ENCODE measurements around the gene HPS5. TPM values are rescaled to one million over a fixed set of nuclear protein-coding genes. Genes with fewer than 3 reads are reported as not detected.

Gene HPS5, protein sequence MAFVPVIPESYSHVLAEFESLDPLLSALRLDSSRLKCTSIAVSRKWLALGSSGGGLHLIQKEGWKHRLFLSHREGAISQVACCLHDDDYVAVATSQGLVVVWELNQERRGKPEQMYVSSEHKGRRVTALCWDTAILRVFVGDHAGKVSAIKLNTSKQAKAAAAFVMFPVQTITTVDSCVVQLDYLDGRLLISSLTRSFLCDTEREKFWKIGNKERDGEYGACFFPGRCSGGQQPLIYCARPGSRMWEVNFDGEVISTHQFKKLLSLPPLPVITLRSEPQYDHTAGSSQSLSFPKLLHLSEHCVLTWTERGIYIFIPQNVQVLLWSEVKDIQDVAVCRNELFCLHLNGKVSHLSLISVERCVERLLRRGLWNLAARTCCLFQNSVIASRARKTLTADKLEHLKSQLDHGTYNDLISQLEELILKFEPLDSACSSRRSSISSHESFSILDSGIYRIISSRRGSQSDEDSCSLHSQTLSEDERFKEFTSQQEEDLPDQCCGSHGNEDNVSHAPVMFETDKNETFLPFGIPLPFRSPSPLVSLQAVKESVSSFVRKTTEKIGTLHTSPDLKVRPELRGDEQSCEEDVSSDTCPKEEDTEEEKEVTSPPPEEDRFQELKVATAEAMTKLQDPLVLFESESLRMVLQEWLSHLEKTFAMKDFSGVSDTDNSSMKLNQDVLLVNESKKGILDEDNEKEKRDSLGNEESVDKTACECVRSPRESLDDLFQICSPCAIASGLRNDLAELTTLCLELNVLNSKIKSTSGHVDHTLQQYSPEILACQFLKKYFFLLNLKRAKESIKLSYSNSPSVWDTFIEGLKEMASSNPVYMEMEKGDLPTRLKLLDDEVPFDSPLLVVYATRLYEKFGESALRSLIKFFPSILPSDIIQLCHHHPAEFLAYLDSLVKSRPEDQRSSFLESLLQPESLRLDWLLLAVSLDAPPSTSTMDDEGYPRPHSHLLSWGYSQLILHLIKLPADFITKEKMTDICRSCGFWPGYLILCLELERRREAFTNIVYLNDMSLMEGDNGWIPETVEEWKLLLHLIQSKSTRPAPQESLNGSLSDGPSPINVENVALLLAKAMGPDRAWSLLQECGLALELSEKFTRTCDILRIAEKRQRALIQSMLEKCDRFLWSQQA
- 15.1 and 15.7 TPM in 2 replicates for total RNA-seq

GRCh38 chr11:18321969-18322711 is at the start of gene HPS5, which contains the start of gene GTF2H1:
Gene HPS5 (minus strand): TSS chr11:18322140. CDS start chr11:18317858, 4,282 bp downstream.
Gene GTF2H1 (plus strand): TSS chr11:18322567. CDS start chr11:18333075, 10,508 bp downstream.
- no peaks in the 10 kb centered on the region for H3K27me3 ChIP-seq (ENCODE audit: control insufficient read depth, insufficient read depth, low read length)
- H3K36me3 ChIP-seq (ENCODE audit: control insufficient read depth, insufficient read depth, low read length), result no peaks in the 10 kb centered on the region

DNA sequence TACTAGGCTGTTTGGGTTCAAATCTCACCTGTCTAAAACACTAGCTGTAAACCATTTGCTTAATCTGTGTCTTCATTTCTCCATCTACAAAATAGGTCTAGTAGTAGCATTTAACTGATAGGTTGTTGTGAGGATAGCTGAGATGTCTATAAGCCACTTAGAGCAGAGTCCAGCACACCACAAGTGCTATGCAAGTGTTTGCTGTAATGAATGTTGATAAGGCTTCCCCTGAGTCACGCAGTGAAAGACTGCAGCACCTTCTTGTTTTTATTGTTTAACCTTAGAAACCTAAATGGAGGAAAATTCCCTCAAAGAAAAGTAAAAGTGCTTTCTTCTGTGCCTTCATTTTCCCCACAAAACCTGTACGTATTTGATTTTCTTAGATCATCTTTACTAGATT is 49.3 kb upstream of the HPS5 start:
- Histone ChIP-seq H3K36me3 (ENCODE audit: control insufficient read depth, insufficient read depth, low read length) (no peaks in the 10 kb centered on the region), H3K4me3 (ENCODE audit: low read depth, low read length) (no peak overlapping the region), H3K27me3 (ENCODE audit: control insufficient read depth, insufficient read depth, low read length) (no peaks in the 10 kb centered on the region)
- TF ChIP-seq, protein P1, sequence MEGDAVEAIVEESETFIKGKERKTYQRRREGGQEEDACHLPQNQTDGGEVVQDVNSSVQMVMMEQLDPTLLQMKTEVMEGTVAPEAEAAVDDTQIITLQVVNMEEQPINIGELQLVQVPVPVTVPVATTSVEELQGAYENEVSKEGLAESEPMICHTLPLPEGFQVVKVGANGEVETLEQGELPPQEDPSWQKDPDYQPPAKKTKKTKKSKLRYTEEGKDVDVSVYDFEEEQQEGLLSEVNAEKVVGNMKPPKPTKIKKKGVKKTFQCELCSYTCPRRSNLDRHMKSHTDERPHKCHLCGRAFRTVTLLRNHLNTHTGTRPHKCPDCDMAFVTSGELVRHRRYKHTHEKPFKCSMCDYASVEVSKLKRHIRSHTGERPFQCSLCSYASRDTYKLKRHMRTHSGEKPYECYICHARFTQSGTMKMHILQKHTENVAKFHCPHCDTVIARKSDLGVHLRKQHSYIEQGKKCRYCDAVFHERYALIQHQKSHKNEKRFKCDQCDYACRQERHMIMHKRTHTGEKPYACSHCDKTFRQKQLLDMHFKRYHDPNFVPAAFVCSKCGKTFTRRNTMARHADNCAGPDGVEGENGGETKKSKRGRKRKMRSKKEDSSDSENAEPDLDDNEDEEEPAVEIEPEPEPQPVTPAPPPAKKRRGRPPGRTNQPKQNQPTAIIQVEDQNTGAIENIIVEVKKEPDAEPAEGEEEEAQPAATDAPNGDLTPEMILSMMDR (IDR thresholded peaks at IDR 0.05; ENCODE audit: insufficient read depth, low read length, poor library complexity, severe bottlenecking), result no peak
- DNase-seq (ENCODE audit: low read depth), result no peak

More at GRCh38 chr11:18321969-18322711, at the start of gene HPS5, which contains the start of gene GTF2H1:
- peak; percentile 94 for DNase-seq (ENCODE audit: low read depth)
- TF ChIP-seq, protein P1 (IDR thresholded peaks at IDR 0.05; ENCODE audit: insufficient read depth, low read length, poor library complexity, severe bottlenecking), result no peak
- H3K4me3 ChIP-seq (ENCODE audit: low read depth, low read length), result peak within 1 kb of the TSS; percentile 81

- H3K27me3 ChIP-seq (ENCODE audit: control insufficient read depth, insufficient read depth, low read length), result no peaks in the 10 kb centered on the region
- no peaks in the 10 kb centered on the region for H3K36me3 ChIP-seq (ENCODE audit: control insufficient read depth, insufficient read depth, low read length)
- no peak overlapping the region for H3K4me3 ChIP-seq (ENCODE audit: low read depth, low read length)
- TF ChIP-seq, protein P1 (IDR thresholded peaks at IDR 0.05; ENCODE audit: insufficient read depth, low read length, poor library complexity, severe bottlenecking), result no peak
- DNase-seq (ENCODE audit: low read depth), result no peak
Observed at GRCh38 chr11:18369398-18369797, 47.5 kb upstream of the HPS5 start.

DNA sequence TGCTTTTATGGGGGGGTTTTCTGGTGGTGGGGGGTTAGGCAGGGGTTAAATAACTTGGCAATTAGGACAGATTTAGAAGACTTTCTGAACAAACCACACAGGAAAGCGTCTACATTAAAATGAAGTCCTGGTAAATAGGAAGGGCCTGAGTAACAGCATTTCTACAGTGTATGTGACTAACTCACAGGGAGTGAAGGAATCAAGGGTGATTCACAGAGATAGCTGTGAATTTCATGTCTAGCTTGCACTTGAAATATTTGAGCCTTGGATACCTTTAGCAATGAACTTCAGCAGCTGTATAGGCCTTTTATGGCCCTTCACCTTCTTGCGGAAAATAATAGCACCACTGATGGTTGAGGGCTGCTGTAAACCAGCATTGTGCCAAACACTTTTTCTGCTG is 46.3 kb upstream of the HPS5 start:
- Histone ChIP-seq H3K4me3 (ENCODE audit: low read depth, low read length) (no peak overlapping the region), H3K36me3 (ENCODE audit: control insufficient read depth, insufficient read depth, low read length) (no peaks in the 10 kb centered on the region), H3K27me3 (ENCODE audit: control insufficient read depth, insufficient read depth, low read length) (no peaks in the 10 kb centered on the region)
- TF ChIP-seq, protein P1 (IDR thresholded peaks at IDR 0.05; ENCODE audit: insufficient read depth, low read length, poor library complexity, severe bottlenecking), result no peak
- DNase-seq (ENCODE audit: low read depth), result no peak

- TF ChIP-seq, protein P1 (IDR thresholded peaks at IDR 0.05; ENCODE audit: insufficient read depth, low read length, poor library complexity, severe bottlenecking), result no peak
- DNase-seq (ENCODE audit: low read depth), result no peak
- Histone ChIP-seq H3K4me3 (ENCODE audit: low read depth, low read length) (no peak overlapping the region), H3K27me3 (ENCODE audit: control insufficient read depth, insufficient read depth, low read length) (no peaks in the 10 kb centered on the region), H3K36me3 (ENCODE audit: control insufficient read depth, insufficient read depth, low read length) (no peaks in the 10 kb centered on the region)
Observed at GRCh38 chr11:18367431-18367830, 45.5 kb upstream of the HPS5 start.
